Kasumi-1 (cell line): ENCODE data around the gene GRID1.

Experiments
- DNase-seq, 2 experiments: peaks; one replicate each; lab custom pipeline; 2025; lab: John Stamatoyannopoulos, UW

GRID1 gene

DNA sequence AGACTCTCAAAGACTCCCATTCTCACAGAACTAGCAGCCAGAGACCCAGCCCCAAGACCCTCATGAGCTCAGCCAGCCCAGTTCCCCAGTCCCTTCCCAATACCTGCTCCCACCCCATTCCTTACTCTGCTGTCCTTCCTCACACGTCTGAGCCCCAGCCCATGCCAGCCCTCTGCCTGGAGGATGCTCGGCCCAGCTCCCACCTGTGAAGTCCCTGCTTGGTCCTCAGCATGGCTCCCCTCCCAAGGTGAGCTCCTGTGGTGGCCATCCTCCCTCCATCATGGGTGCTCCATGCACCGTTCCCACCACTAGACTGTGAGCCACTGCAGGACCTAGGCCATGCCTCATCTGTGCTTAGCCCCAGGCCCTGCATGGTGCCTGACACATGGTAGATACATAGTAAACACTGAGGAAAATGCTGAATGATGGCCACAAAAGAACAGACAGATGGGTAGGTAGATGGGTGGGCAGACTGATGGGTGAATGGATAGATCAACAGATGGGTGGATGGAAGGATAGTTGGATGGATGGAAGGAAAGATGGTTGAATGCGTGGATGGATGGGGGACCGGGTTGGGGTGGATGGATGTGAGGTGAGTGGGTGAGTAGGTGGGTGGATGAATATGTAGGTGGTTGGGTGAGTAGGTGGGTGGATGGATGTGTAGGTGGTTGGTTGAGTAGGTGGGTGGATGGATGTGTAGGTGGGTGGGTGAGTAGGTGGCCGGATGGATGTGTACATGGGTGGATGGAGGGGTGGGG is 138.9 kb downstream of the GRID1 start:
- no peak for DNase-seq

GRCh38 chr10:86226781-86227201 is 139.8 kb downstream of the GRID1 start:
- no peak for DNase-seq

DNA sequence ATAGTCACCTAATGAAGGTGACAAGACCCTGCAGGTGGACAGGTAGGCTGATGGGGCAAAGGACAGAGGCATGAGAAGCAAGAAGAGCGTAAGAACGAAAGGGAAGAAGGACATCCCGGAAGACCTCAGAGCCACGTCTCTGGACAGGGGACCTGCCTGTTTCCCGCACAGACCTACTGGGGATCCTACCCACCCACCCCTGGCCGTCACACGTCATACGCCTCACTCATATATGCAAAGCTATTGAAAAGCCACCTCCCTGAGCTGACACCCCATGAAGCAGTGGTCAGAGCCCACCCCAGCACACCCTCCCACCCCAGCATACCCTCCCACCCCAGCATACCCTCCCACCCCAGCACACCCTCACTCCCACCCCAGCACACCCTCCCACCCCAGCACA is 140.6 kb downstream of the GRID1 start:
- no peak for DNase-seq

DNA sequence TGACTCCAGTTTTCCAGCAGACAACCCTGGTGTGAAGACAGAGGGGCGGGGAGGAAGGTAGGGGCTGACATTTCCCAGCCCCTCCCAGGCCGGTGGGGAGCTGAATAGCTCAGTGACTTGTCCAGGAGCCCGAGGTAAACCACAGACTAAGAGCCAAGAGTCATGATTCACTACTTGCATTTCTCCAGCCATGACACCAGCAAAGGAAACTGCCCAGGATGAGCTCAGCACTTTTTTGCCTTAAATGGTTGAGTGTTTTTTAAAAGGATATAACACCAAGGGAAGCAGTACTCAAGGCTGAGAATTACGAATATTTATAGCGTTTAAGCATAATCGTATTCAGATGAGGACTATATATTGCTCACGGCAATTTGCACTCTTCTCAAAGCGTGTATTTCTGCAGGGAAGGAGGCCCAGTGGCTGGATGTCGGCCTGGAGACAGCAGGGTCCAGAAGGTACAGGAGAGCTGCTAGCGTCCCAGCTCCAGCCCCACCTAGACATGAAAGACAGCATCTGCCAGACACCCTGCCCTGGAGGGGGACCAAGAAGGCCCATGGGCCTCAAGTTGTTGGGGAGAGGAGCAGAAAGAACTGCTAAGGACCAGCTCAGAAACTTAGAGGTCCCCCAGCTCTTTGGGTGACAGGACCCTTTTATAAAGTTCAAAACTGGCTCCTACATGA is 141.4 kb downstream of the GRID1 start:
- DNase-seq, result no peak

DNA sequence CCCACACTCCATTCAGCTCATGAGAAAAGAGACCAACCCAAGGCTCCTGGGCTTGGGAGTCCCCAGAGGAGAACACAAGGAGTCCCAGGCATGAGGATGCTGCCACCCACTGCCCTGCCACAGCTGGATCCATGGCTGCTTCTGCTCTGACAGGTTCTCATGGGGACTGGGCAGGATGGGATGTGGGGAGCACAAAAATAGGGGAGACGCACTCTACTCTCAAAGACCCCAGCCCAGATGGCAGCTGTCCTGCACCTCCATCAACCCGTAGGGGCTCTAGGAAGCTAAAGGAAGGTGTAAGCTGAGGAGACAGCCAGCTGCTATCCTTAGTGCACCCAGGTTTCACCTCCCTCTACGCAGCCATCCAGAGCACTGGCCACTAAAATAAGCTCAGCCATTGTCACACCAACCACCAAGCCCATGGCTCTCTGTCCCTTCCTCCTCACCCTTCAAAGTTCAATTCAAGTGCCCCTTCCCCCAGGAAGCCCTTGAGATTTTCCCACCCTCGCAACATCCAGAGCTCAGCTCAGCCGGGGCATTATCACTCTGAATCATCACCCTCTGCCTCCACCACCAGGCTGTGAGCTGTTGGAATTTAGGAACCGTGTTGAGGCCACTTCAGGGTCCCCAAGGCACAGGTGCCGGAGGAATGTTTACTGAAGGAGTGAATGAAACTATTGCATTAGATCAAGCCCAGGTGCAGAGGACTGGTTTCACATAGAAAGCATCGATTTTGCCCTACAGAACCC is 142.1 kb downstream of the GRID1 start:
- no peak for DNase-seq

DNA sequence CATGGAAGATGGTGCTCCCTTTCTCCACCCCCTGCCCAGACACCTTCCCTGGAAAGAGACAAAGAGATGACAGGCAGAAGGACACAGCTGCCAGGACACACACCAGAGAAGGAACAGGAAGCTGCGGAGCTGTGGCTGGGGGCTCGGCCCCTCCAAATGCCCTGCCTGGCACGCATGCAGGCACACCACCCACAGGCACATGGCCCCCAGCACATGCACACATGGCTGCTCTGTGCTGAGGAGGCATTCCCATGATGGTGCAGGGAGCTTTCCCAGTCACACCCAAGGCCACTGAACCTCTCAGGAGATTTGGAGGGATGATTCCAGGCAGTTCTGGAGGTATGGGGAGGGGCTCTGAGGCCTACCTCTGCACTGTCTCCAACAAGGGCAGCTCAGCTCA is 143.3 kb downstream of the GRID1 start:
- DNase-seq, result no peak

DNA sequence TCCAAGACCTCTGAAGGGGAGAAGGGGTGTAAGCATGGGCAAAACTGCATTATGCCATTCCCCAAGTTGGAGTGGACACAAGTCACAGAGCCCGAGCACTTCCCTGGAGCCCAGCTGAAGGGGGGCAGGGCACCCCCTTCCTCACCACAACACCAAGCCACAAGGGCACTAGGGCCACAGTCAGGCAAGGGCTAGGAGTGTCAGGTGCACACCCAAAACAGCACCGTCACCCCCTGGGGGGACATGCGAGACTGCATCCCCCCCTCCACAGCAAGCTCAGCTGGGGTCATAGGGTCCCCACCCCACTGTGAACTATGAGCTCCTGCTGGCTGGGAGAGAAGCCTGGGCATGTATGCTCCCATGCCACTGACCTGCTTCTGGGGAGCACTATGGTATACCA is 143.9 kb downstream of the GRID1 start:
- no peak for DNase-seq

DNA sequence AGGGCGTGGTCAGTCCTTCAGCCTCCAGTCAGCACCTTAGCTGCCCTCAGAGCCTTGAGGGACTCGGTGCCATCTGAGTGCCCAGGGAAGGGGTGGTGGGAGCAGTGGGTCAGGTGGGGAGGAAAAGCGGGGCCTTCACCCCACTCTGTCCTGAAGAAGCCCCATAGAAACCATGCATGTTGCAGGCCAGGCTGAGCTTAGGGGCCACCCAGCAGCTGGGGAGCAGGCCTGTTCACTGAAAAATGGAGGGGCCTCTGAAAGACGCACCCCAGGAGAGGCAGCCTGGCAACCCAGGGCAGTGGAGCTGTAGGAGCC is 144.3 kb downstream of the GRID1 start:
- DNase-seq, result no peak

DNA sequence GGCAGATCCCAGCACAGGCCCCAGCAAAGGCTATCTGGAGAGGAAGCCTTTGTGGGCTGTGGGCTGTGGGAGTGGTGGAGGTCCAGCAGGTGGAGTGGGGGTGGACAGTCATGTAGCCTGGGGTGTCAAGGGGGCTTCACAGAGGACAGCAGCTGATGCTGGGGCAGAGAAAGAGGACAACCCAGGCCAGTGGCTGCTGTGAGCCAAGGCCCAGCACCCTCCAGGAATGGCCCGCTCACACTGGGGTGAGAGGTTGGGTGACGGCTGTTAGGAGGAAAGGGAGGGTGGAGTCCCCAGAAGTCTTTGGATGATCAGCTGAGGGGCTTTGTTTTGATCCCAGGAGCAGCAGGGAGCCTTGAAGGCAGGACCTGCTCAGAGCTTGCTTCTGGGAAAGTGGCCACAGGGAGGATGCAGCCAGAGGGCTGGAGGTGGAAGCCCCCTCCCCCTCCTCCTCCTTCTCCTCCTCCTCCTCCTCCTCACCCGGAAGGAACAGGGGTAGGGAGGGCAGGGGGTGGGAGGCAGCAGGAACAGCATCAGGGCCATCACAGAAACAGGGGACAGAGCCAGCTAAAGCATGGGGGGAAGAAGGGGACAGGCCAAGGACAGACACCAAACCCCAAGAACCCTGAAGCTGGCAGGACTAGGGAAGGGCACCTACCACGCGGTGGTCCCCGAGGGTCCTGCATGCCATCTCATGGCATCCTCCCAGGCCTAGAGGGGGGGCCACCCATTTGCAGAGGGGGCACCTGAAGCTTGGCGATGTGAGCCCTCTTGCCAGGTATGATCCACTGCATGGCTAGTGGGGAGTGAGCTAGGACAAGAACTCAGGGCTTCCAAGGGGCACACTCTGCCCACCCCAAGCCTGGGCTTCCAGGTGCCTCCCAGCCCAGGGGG is 144.9 kb downstream of the GRID1 start:
- DNase-seq, result no peak

GRCh38 chr10:86220626-86221025 is 146.0 kb downstream of the GRID1 start:
- no peak for DNase-seq

- no peak for DNase-seq
Observed at GRCh38 chr10:86219271-86219670, 147.3 kb downstream of the GRID1 start.

DNA sequence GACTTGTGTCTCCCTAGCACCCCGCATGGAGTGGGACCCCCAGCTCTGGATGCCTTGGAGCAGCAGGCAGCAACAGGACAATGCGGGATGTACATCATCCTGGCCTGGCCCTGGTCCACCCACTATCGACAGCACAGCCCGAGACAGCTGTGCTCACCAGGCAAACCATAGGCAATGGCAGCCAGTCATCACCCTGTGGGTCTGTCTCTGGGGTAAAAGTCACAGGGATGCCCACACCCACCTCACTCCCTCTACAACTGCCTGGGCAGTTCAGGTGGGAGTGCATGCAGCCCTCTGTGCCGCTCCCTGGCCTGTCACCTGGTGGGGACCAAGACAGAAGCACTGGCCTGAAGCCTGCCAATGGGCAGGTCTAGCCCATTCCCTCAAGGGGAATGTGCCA is 147.8 kb downstream of the GRID1 start:
- DNase-seq, result no peak

GRCh38 chr10:86218160-86218559 is 148.4 kb downstream of the GRID1 start:
- no peak for DNase-seq

GRCh38 chr10:86217371-86218080 is 149.1 kb downstream of the GRID1 start:
- DNase-seq, result no peak

DNA sequence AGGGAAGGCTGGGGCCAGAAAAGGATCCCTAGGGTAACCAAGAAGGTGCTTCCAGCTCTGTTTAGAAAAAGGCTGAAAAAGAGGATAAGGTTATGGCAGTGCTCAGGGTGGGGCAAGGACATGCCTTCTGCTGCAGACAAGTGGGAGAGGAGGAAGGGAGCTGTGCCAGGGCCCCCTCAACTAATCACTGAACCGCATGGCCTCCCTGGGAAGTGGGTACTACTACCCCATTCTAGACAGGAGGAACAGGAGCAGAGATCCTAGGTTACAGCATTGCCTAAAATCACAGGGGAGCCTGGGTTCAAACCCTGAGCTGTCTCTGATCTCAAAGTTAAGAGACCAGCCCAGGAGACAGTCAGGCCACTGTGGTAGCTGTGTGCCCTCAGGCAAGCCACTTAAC is 149.7 kb downstream of the GRID1 start:
- DNase-seq, result no peak

- no peak for DNase-seq
Observed at GRCh38 chr10:86215712-86216111, 150.9 kb downstream of the GRID1 start.

DNA sequence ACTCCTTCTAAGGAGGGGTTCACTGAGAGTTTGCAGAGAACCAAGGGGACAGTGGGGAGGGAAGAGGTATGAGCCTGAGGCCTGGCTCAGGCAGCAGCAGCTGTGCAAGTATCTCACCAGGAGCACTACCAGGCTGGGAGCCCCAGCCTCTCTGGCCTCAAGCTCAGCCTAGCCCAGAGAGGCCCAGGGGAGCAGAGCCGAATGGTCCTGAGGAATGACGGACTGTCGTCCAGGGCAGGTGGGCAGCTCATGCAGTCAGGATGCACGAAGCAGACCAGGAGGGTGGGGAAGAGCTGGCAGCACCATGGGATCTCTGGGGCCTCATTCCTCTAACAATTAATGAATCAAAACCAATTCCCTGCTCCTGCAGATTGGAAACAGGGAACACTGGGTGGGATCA is 151.5 kb downstream of the GRID1 start:
- no peak for DNase-seq

GRCh38 chr10:86213148-86213547 is 153.4 kb downstream of the GRID1 start:
- no peak for DNase-seq

DNA sequence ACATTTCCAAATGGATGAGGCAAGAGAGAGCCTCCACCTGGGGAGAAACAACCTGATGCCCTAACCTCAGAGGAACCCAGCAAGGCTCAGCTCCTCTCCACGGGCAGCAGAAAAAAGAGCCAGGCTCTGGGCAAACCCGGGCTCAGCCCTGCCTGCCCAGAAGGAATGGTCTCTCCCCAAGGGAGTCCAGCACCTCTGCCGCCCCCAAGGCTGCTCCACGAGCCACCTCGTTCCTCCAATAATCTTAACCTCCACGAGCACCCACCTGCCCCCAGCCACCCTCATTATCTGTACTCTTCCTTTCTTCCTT is 154.2 kb downstream of the GRID1 start:
- DNase-seq, result no peak

DNA sequence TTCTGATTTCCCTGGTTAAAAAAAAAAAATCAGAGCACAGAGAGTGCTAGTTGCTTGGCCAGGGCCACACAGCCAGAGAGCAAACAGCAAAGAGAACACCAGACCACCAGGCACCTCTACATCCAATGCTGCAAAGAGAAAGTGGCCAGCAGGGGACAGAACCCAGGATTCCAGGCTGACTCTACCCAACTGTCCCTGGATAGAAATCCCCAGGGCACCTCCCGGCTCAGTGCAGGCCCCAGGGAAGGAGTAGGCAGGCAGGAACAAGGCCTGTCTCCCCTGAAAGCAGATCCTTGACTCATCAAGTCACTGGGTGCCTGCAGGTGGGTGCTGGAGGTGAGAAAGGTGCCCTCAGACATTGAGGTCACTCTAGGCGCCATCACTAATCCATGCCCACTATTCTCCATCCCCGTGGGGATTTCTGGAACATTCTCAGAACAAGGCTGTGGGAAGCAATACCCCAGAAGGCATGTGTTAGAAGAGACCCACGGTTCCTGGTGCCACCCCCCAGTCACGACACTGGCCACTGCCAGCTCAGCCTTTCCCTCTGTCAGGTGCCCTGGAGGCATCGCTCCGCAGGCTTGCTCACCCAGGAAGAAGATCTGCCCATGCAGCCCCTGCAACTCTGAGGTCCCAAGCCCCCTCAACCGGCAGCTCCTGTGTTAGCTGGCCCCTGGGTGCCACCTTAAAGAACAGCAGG is 154.8 kb downstream of the GRID1 start:
- no peak for DNase-seq

DNA sequence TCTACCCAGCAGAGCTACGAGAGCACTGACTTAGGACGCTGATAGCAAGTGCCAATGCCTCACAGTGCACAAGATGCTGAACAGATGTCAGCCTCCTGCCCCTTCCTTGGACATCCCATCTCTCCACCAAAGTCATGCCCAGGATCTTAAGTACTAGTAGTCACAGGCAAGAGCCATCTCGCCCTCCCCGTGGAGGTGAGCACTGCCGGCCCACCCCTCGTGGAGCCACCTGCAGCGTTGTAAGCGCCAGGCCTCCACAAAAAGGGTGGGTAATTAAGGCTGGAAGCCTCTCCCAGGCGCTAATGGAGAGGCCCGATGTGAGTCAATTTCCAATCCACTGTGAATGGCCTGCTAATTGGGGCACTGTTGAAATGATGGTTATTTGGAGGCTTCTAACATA is 156.2 kb downstream of the GRID1 start:
- no peak for DNase-seq
